Loucy (cell line): ENCODE measurements around the gene CYFIP1.

Source experiments
- EZH2phosphoT487 ChIP-seq: fragments of 200-600 bp; IDR thresholded peaks from 2 replicates; pipeline ENCODE4 v1.6.1; 2018; ENCODE audit warnings: antibody characterized with exemption, mild to moderate bottlenecking, moderate library complexity, borderline replicate concordance
- TF ChIP-seq, protein P1 (sequence below): fragments of 200-600 bp; sonication (generic); conservative IDR thresholded peaks from 2 replicates; pipeline ENCODE4 v1.5.1; 2014; ENCODE audit warnings: mild to moderate bottlenecking, antibody characterized with exemption, low read length

DNA sequence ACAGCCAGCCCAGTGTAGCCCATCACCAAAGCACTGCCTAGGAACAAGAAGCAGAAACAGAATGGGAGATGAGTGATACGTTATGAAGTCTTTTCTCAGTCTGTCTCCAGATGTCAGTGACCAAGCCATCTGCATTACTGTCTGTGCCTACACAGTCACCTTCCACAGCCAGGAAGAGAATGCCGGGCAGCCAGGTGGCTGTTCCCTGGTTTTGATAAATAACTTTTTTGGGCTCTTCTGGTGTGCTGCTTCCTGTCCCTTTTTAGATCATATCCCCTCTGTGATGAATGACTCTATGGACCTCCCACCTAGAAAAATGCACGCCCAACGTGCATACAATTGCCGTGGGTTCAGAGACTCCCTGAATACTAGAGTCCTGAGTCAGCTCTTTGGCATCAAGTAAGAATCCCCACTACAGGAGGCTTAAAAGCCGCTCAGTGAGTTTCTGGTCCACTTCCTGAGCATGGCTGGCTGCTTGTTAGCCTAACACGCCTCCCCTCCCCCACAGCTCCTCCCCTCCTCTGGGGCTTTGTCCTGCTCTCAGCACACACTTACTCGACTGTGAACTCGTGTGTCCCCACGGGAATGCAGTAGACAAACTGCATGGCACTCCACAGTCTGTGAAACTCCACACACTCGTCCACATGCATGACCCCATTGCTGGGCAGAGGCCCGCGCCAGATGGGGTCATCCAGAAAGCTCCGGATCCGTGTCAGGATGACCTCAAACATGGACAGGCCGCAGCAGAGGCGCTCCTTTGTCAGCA lies 107.0 kb downstream of the CYFIP1 start:
- no peak for TF ChIP-seq EZH2phosphoT487
- TF ChIP-seq, protein P1, sequence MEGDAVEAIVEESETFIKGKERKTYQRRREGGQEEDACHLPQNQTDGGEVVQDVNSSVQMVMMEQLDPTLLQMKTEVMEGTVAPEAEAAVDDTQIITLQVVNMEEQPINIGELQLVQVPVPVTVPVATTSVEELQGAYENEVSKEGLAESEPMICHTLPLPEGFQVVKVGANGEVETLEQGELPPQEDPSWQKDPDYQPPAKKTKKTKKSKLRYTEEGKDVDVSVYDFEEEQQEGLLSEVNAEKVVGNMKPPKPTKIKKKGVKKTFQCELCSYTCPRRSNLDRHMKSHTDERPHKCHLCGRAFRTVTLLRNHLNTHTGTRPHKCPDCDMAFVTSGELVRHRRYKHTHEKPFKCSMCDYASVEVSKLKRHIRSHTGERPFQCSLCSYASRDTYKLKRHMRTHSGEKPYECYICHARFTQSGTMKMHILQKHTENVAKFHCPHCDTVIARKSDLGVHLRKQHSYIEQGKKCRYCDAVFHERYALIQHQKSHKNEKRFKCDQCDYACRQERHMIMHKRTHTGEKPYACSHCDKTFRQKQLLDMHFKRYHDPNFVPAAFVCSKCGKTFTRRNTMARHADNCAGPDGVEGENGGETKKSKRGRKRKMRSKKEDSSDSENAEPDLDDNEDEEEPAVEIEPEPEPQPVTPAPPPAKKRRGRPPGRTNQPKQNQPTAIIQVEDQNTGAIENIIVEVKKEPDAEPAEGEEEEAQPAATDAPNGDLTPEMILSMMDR = no peak
